NT2/D1 (cell line): ENCODE data around the gene RAB39A.
"Not testable (repeated sequence)": the region's sequence is repeated elsewhere in the genome, so short reads cannot be mapped to it uniquely, and the experiment has no call there.

Experiments
- DNase-seq: peaks from one replicate; pipeline ENCODE4 v3.0.0-alpha.2; 2011; ENCODE audit warnings: low read depth, low spot score
- H3K27me3 ChIP-seq: 2 replicates; pipeline ENCODE4 v1.6.0; 2011; ENCODE audit warnings: mild to moderate bottlenecking; ENCODE audit not compliant: insufficient read length, insufficient read depth
- H3K36me3 ChIP-seq: 2 replicates; pipeline ENCODE4 v1.6.1; 2011; ENCODE audit warnings: mild to moderate bottlenecking, low read length, mixed read lengths; ENCODE audit not compliant: insufficient read depth, insufficient read length
- H3K4me1 ChIP-seq: 2 replicates; pipeline ENCODE4 v1.5.1; 2011; ENCODE audit not compliant: insufficient read depth, insufficient read length
- H3K4me3 ChIP-seq: 2 replicates; pipeline ENCODE4 v1.5.1; 2011; ENCODE audit warnings: low read depth; ENCODE audit not compliant: insufficient read length
- H3K9ac ChIP-seq: 2 replicates; pipeline ENCODE4 v1.6.0; 2011; ENCODE audit warnings: low read depth; ENCODE audit not compliant: insufficient read length
- H3K9me3 ChIP-seq: 2 replicates; pipeline ENCODE4 v1.5.1; 2011; ENCODE audit warnings: mild to moderate bottlenecking, low read length; ENCODE audit not compliant: insufficient read depth
- SUZ12 ChIP-seq: IDR thresholded peaks from 2 replicates; pipeline ENCODE4 v1.6.1; 2011; ENCODE audit not compliant: insufficient read length, insufficient read depth; ENCODE audit errors: extremely low read depth
- YY1 ChIP-seq: IDR thresholded peaks from 2 replicates; pipeline ENCODE4 v1.6.1; 2011; ENCODE audit not compliant: insufficient read length, insufficient read depth
- ZNF274 ChIP-seq: IDR thresholded peaks from 2 replicates; pipeline ENCODE4 v1.6.1; 2011; ENCODE audit warnings: mild to moderate bottlenecking, low read depth, low read length

The RAB39A gene, protein sequence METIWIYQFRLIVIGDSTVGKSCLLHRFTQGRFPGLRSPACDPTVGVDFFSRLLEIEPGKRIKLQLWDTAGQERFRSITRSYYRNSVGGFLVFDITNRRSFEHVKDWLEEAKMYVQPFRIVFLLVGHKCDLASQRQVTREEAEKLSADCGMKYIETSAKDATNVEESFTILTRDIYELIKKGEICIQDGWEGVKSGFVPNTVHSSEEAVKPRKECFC

DNA sequence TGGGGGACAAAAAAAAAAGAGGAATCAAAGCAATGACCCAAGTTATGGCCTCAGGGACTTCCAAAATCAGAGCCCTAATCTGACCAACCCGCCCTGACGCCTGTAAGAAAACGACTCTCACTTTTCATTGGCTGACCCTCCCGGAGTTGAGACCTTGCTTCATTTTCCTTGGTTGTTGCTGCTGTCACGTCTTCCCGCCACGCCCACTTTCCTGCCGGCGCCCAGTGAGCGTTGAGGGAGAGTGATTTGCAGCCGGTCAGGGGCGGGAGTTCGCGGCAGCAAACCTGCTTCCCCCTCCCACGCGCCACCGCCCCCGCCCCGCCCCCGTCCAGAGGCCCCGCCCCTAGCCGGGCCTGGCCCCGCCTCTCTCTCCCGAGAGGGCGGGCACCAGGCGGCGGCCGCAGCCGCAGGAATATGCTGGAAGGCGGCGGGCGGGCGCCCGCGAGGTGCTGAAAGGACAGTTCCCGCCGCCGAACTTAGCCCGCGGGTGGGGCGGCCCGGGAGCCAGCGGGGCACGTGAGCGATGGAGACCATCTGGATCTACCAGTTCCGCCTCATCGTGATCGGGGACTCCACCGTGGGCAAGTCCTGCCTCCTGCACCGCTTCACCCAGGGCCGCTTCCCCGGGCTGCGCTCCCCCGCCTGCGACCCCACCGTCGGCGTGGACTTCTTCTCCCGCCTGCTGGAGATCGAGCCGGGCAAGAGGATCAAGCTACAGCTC, at the start of gene RAB39A:
TSS of gene RAB39A (plus strand) at position 403 of the 721 bp plus-strand sequence. CDS start at position 524, 121 bp downstream.
- no peaks in the 10 kb centered on the region for H3K4me1 ChIP-seq
- H3K9me3 ChIP-seq = no peaks in the 10 kb centered on the region
- TF ChIP-seq ZNF274 = no peak
- TF ChIP-seq YY1 = no peak
- TF ChIP-seq SUZ12 = no peak
- no peaks in the 10 kb centered on the region for H3K36me3 ChIP-seq
- no peaks in the 10 kb centered on the region for H3K27me3 ChIP-seq
- peak within 1 kb of the TSS; percentile 79 for H3K4me3 ChIP-seq
- DNase-seq = peak; percentile 97
- peak within 1 kb of the TSS; percentile 76 for H3K9ac ChIP-seq

- not testable (repeated sequence) for H3K9me3 ChIP-seq, H3K36me3 ChIP-seq, H3K4me1 ChIP-seq, H3K4me3 ChIP-seq, H3K27me3 ChIP-seq, H3K9ac ChIP-seq, DNase-seq
These were observed 46.8 kb upstream of the RAB39A start for GRCh38 chr11:107881471-107881870.

- H3K4me3 ChIP-seq = no peak overlapping the region
- DNase-seq = no peak
- no peaks in the 10 kb centered on the region for H3K36me3 ChIP-seq
- TF ChIP-seq ZNF274 (no peak), YY1 (no peak), SUZ12 (no peak)
- H3K4me1 ChIP-seq = no peaks in the 10 kb centered on the region
- H3K9me3 ChIP-seq = no peaks in the 10 kb centered on the region
- H3K9ac ChIP-seq = no peak overlapping the region
- H3K27me3 ChIP-seq = no peaks in the 10 kb centered on the region
These were observed 46.0 kb upstream of the RAB39A start for GRCh38 chr11:107882095-107882820.

- Histone ChIP-seq H3K9me3 (no peaks in the 10 kb centered on the region), H3K9ac (no peak overlapping the region), H3K4me1 (no peaks in the 10 kb centered on the region), H3K27me3 (no peaks in the 10 kb centered on the region), H3K4me3 (no peak overlapping the region), H3K36me3 (no peaks in the 10 kb centered on the region)
- no peak for TF ChIP-seq SUZ12
- no peak for TF ChIP-seq ZNF274
- no peak for TF ChIP-seq YY1
- DNase-seq = peak; percentile 8
These were observed 30.0 kb upstream of the RAB39A start for GRCh38 chr11:107898270-107898669.

DNA sequence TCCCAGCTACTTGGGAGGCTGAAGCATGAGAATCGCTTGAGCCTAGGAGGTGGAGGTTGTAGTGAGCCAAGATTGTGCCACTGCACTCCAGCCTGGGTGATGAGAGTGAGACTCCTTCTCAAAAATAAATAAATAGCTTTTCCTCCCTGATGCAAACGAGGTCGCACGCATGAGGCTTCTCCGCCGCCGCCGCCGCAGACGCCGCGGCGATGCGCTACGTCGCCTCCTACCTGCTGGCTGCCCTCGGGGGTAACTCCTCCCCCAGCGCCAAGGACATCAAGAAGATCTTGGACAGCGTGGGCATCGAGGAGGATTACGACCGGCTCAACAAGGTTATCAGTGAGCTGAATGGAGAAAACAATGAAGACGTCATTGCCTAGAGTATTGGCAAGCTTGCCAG, 20.0 kb upstream of the RAB39A start:
- Histone ChIP-seq H3K9me3 (no peaks in the 10 kb centered on the region; the same call in 1 of the 2 replicates), H3K27me3 (no peaks in the 10 kb centered on the region), H3K4me3 (no peak overlapping the region), H3K9ac (no peak overlapping the region), H3K4me1 (no peaks in the 10 kb centered on the region), H3K36me3 (no peaks in the 10 kb centered on the region)
- no peak for DNase-seq
- TF ChIP-seq YY1 (no peak), SUZ12 (no peak), ZNF274 (no peak)

- not testable (repeated sequence) for DNase-seq, H3K4me3 ChIP-seq, H3K4me1 ChIP-seq, H3K27me3 ChIP-seq, H3K9ac ChIP-seq, H3K36me3 ChIP-seq, H3K9me3 ChIP-seq
These were observed 15.8 kb upstream of the RAB39A start for GRCh38 chr11:107912415-107912814.

DNA sequence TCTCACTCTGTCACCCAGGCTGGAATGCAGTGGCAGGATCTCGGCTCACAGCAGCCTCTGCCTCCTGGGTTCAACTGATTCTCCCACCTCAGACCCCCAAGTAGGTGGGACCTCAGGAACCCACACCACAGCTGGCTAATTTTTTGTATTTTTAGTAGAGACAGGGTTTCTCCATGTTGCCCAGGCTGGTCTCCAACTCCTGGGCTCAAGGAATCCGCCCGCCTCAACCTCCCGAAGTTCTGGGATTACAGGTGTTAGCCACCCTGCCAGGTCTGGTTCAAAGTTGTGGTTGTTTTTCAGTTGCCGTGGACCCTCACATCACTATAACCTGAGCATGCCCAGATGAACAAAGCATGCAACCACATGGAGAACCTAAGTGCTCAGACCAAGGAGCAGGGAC, 13.0 kb upstream of the RAB39A start:
- no peak for DNase-seq
- no peaks in the 10 kb centered on the region for H3K27me3 ChIP-seq
- H3K4me3 ChIP-seq = no peak overlapping the region
- TF ChIP-seq ZNF274 (no peak), SUZ12 (no peak), YY1 (no peak)
- no peaks in the 10 kb centered on the region; the same call in 1 of the 2 replicates for H3K9me3 ChIP-seq
- no peaks in the 10 kb centered on the region for H3K4me1 ChIP-seq
- H3K36me3 ChIP-seq = no peaks in the 10 kb centered on the region
- H3K9ac ChIP-seq = no peak overlapping the region
